ENCODE results near the gene NCKAP5L.
"Not testable (repeated sequence)": the region's sequence is repeated elsewhere in the genome, so short reads cannot be mapped to it uniquely, and the experiment has no call there.

Gene NCKAP5L

GRCh38 chr12:49777341-49777740 lies 50.9 kb downstream of the NCKAP5L start:
- no peak for DNase-seq

GRCh38 chr12:49776858-49777257 lies 51.4 kb downstream of the NCKAP5L start:
- DNase-seq: no peak

GRCh38 chr12:49776413-49776812 lies 51.8 kb downstream of the NCKAP5L start:
- peak; percentile 17 for DNase-seq

- not testable (repeated sequence) for DNase-seq
These were observed 55.1 kb downstream of the NCKAP5L start for GRCh38 chr12:49773102-49773501.

GRCh38 chr12:49767333-49767732 lies 60.9 kb downstream of the NCKAP5L start:
- DNase-seq: no peak

- DNase-seq: no peak
These were observed 62.1 kb downstream of the NCKAP5L start for GRCh38 chr12:49766115-49766455.

- DNase-seq: no peak
These were observed 64.1 kb downstream of the NCKAP5L start for GRCh38 chr12:49764126-49764525.

GRCh38 chr12:49763006-49763591 lies 65.1 kb downstream of the NCKAP5L start:
- DNase-seq: peak; percentile 85

- DNase-seq: no peak
These were observed 65.8 kb downstream of the NCKAP5L start for GRCh38 chr12:49762468-49762847.

GRCh38 chr12:49761677-49762467 lies 66.3 kb downstream of the NCKAP5L start:
- no peak for DNase-seq

GRCh38 chr12:49750996-49751393 lies 77.2 kb downstream of the NCKAP5L start:
- DNase-seq: no peak

GRCh38 chr12:49750027-49750995 lies 77.9 kb downstream of the NCKAP5L start:
- no peak for DNase-seq

GRCh38 chr12:49748800-49749199 lies 79.4 kb downstream of the NCKAP5L start:
- DNase-seq: no peak

- DNase-seq: no peak
These were observed 79.9 kb downstream of the NCKAP5L start for GRCh38 chr12:49748306-49748705.

GRCh38 chr12:49744363-49744885 lies 83.8 kb downstream of the NCKAP5L start:
- DNase-seq: no peak

- DNase-seq: peak; percentile 86
These were observed 86.2 kb downstream of the NCKAP5L start for GRCh38 chr12:49741882-49742620.

All from T-helper 9 cell (primary cell).